HL-60 (cell line): ENCODE results near the gene VTN.

Experiments used
- DNase-seq, 2 experiments: peaks; one replicate each; pipeline ENCODE4 v3.0.0-alpha.2; 2010 to 2020; ENCODE audit warnings: low read depth in 1 of 2, low spot score in 1 of 2
- H3K27ac ChIP-seq: fragments of 250-450 bp; sonication (Bioruptor Pico); replicated peaks from 2 replicates; pipeline ENCODE4 v1.5.1; 2020; ENCODE audit warnings: mild to moderate bottlenecking, moderate library complexity
- H3K27me3 ChIP-seq: fragments of 250-450 bp; sonication (Bioruptor Pico); 2 replicates; pipeline ENCODE4 v1.5.1; 2021; ENCODE audit warnings: mild to moderate bottlenecking, moderate library complexity; ENCODE audit not compliant: insufficient read depth, poor library complexity, severe bottlenecking
- H3K4me3 ChIP-seq: replicated peaks from 2 replicates; pipeline ENCODE4 v1.5.1; 2011; ENCODE audit warnings: mild to moderate bottlenecking, control low read depth, low read length; ENCODE audit not compliant: insufficient read depth
- GABPA ChIP-seq: IDR thresholded peaks from 2 replicates; pipeline ENCODE4 v1.6.1; 2012; ENCODE audit warnings: low read depth
- POLR2AphosphoS5 ChIP-seq: IDR thresholded peaks from 2 replicates; pipeline ENCODE4 v1.6.1; 2012; ENCODE audit warnings: low read depth
- SPI1 ChIP-seq: IDR thresholded peaks from 2 replicates; pipeline ENCODE4 v1.6.1; 2012; ENCODE audit warnings: low read depth, mild to moderate bottlenecking, borderline replicate concordance
- TF ChIP-seq, protein P1 (sequence below): IDR thresholded peaks from one replicate; pipeline ENCODE4 v1.5.1; 2011; ENCODE audit warnings: low read length, control low read depth, inconsistent platforms; ENCODE audit not compliant: insufficient read depth
- TF ChIP-seq, protein P2 (sequence below): IDR thresholded peaks from 2 replicates; pipeline ENCODE4 v1.6.1; 2012; ENCODE audit warnings: low read depth; ENCODE audit not compliant: insufficient replicate concordance

Gene VTN

DNA sequence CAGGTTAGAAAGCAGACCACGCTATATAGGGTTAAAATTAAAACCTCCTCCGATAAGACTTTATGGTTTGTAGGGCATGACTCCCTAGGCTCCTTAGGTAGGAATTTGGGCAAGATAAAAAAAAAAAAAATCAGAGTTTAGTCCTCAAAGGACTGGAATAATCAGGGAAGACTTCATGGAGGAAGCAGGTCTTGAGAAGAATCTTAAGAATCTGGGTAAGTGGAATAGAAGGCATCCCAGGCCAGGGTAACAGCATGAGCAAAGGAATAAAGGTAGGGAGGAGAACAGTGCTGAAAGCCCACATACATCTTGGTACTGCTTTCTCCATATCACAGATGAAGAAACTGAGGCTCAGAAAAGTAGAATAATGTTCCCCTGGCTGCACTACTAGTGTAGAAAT is 20.5 kb upstream of the VTN start:
- no peak for DNase-seq
- TF ChIP-seq, protein P1, sequence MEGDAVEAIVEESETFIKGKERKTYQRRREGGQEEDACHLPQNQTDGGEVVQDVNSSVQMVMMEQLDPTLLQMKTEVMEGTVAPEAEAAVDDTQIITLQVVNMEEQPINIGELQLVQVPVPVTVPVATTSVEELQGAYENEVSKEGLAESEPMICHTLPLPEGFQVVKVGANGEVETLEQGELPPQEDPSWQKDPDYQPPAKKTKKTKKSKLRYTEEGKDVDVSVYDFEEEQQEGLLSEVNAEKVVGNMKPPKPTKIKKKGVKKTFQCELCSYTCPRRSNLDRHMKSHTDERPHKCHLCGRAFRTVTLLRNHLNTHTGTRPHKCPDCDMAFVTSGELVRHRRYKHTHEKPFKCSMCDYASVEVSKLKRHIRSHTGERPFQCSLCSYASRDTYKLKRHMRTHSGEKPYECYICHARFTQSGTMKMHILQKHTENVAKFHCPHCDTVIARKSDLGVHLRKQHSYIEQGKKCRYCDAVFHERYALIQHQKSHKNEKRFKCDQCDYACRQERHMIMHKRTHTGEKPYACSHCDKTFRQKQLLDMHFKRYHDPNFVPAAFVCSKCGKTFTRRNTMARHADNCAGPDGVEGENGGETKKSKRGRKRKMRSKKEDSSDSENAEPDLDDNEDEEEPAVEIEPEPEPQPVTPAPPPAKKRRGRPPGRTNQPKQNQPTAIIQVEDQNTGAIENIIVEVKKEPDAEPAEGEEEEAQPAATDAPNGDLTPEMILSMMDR: no peak
- TF ChIP-seq SPI1 (no peak), GABPA (no peak), POLR2AphosphoS5 (no peak)

DNA sequence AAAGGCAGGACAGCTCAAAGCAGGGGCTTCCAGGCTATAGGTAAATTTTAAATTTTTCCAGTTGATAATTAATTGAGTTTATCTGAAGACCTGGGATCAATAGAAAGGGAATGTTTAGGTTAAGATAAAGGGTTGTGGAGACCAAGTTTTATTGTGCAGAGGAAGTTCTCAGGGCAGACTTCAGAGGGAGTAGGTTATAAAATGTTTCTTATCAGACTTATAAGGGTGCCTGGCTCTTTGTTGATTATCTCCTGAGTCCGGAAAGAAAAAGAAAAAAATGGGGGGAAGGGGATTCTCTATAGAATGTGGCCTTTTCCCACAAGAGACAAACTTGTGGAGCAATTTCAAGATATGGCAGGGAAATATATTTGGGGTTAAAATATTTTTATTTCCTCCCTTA is 20.0 kb upstream of the VTN start:
- Histone ChIP-seq H3K27ac (no peak overlapping the region), H3K27me3 (peaks cover 2% of the 10 kb centered on the region), H3K4me3 (no peak overlapping the region)
- no peak for DNase-seq
- no peak for TF ChIP-seq POLR2AphosphoS5
- TF ChIP-seq, protein P1: no peak
- TF ChIP-seq, protein P2, sequence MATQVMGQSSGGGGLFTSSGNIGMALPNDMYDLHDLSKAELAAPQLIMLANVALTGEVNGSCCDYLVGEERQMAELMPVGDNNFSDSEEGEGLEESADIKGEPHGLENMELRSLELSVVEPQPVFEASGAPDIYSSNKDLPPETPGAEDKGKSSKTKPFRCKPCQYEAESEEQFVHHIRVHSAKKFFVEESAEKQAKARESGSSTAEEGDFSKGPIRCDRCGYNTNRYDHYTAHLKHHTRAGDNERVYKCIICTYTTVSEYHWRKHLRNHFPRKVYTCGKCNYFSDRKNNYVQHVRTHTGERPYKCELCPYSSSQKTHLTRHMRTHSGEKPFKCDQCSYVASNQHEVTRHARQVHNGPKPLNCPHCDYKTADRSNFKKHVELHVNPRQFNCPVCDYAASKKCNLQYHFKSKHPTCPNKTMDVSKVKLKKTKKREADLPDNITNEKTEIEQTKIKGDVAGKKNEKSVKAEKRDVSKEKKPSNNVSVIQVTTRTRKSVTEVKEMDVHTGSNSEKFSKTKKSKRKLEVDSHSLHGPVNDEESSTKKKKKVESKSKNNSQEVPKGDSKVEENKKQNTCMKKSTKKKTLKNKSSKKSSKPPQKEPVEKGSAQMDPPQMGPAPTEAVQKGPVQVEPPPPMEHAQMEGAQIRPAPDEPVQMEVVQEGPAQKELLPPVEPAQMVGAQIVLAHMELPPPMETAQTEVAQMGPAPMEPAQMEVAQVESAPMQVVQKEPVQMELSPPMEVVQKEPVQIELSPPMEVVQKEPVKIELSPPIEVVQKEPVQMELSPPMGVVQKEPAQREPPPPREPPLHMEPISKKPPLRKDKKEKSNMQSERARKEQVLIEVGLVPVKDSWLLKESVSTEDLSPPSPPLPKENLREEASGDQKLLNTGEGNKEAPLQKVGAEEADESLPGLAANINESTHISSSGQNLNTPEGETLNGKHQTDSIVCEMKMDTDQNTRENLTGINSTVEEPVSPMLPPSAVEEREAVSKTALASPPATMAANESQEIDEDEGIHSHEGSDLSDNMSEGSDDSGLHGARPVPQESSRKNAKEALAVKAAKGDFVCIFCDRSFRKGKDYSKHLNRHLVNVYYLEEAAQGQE: no peak
- no peak for TF ChIP-seq GABPA
- TF ChIP-seq SPI1: no peak

More for the DNA sequence above, 20.5 kb upstream of the VTN start:
- no peaks in the 10 kb centered on the region for H3K27me3 ChIP-seq
- H3K27ac ChIP-seq: no peak overlapping the region
- H3K4me3 ChIP-seq: no peak overlapping the region

DNA sequence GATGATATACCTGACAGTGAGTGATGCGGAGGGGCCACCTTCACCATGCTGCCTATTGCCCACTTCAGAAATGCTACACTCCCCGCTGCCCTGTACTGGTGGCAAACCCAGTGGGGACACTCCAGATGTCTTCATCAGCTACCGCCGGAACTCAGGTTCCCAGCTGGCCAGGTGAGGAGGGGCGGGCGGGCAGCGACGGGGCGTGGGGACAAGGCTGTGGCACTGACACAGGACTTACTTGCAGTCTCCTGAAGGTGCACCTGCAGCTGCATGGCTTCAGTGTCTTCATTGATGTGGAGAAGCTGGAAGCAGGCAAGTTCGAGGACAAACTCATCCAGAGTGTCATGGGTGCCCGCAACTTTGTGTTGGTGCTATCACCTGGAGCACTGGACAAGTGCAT is 18.0 kb upstream of the VTN start:
- no peak for DNase-seq
- Histone ChIP-seq H3K27ac (no peak overlapping the region), H3K4me3 (no peak overlapping the region), H3K27me3 (peaks cover 16% of the 10 kb centered on the region)
- TF ChIP-seq POLR2AphosphoS5 (no peak), SPI1 (no peak), GABPA (no peak)
- TF ChIP-seq, protein P2: no peak
- TF ChIP-seq, protein P1: no peak

DNA sequence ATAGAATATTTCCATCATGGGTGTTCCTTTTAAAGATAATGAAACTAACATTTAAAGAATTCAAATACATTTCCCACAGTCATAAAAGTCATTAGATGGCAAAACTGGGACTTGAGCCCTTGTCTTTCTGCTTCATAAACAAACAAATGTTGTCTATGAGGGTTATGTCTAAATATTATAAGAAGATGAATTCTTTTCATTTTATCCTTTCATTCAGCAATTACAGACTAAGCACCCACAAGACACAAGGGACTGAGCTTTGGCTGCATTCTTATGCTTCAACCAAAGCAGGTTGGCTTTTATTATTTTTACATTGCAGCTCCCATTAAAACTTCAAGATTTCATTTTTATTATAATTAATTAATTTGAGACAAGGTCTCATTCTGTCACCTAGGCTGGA is 16.3 kb upstream of the VTN start:
- peaks cover 17% of the 10 kb centered on the region for H3K27me3 ChIP-seq

More for the DNA sequence above, 16.3 kb upstream of the VTN start:
- no peak for DNase-seq
- Histone ChIP-seq H3K27ac (no peak overlapping the region), H3K4me3 (no peak overlapping the region)
- TF ChIP-seq SPI1 (no peak), POLR2AphosphoS5 (no peak), GABPA (no peak)
- TF ChIP-seq, protein P2: no peak
- TF ChIP-seq, protein P1: no peak
